Naive thymus-derived CD8-positive, alpha-beta T cell (primary cell): Measurements from ENCODE around the gene TCF7L2. TPM values are rescaled to one million over a fixed set of nuclear protein-coding genes. Genes with fewer than 3 reads are reported as not detected.
A peak's percentile ranks its signal among the peaks of the same experiment; 100 is the strongest.

Experiments used
- ATAC-seq, 2 donors: fragments of 150-1000 bp; cut with Tn5 transposase in 1 of 2; sonication (Bioruptor Pico), chemical (Tn5 transposase) in 1 of 2; 1 replicate in 1 of 2; 2 replicates in 1 of 2; pipeline ENCODE4 v1.10.0; 2021; ENCODE audit warnings: mild to moderate bottlenecking in 2 of 2, moderate library complexity in 2 of 2
- POLR2A ChIA-PET: fragments of 350-600 bp; sonication (Branson Sonifier 250); formaldehyde crosslinking; loops from one replicate; lab custom pipeline; 2021; ENCODE audit warnings: antibody characterized with exemption; lab: Charles Lee
- DNase-seq, 10 donors: peaks; one replicate each; pipeline versions ENCODE4 v3.0.0 to v3.0.0-alpha.2; 2020 to 2022
- H3K27ac Mint-ChIP-seq, 10 donors: one replicate each; pipeline ENCODE4 v1.8.0; 2020 to 2022; ENCODE audit warnings: mild to moderate bottlenecking in 10 of 10, mixed read lengths in 10 of 10, moderate library complexity in 4 of 10, inconsistent platforms in 1 of 10
- H3K27me3 Mint-ChIP-seq, 5 donors: one replicate each; pipeline ENCODE4 v1.8.0; 2021 to 2022; ENCODE audit warnings: mixed read lengths in 5 of 5
- H3K36me3 Mint-ChIP-seq, 3 donors: one replicate each; pipeline ENCODE4 v1.8.0; 2020 to 2022; ENCODE audit warnings: mixed read lengths in 3 of 3, mild to moderate bottlenecking in 2 of 3, inconsistent platforms in 1 of 3
- H3K4me1 Mint-ChIP-seq, 4 donors: one replicate each; pipeline ENCODE4 v1.8.0; 2021 to 2022; ENCODE audit warnings: mixed read lengths in 4 of 4
- H3K4me3 Mint-ChIP-seq, 10 donors: one replicate each; pipeline ENCODE4 v1.8.0; 2020 to 2022; ENCODE audit warnings: mild to moderate bottlenecking in 10 of 10, mixed read lengths in 10 of 10, moderate library complexity in 6 of 10, inconsistent platforms in 1 of 10
- H3K9me3 Mint-ChIP-seq, 9 donors: one replicate each; pipeline ENCODE4 v1.8.0; 2020 to 2022; ENCODE audit warnings: mixed read lengths in 9 of 9, mild to moderate bottlenecking in 3 of 9, inconsistent platforms in 1 of 9, moderate library complexity in 1 of 9
- polyA plus RNA-seq, 3 donors: library from polyadenylated mRNA; unstranded; fragments of 300-500 nt; fragmentation: Illumina TruSeq; gene quantifications; one replicate each; pipeline ENCODE4 v1.2.3, GENCODE V29; 2021
- total RNA-seq, 8 experiments: library from RNA in 2 of 8; stranded (reverse) in 2 of 8; gene quantifications; one replicate each; pipeline ENCODE4 v1.2.3 and lab custom pipeline; 2021 to 2026

Gene TCF7L2
- total and polyA plus RNA-seq, 5 experiments from 2014 or later = 1.6 to 6.0 (median 4.1) TPM

GRCh38 chr10:113073549-113074189 is 123.6 kb downstream of the TCF7L2 start:
- Mint-ChIP-seq H3K4me1 (no peaks in the 10 kb centered on the region), H3K27me3 (no peaks in the 10 kb centered on the region)
- no peak for ATAC-seq

GRCh38 chr10:113076949-113077348 is 126.9 kb downstream of the TCF7L2 start:
- Mint-ChIP-seq H3K4me1 (no peaks in the 10 kb centered on the region), H3K27ac (no peak overlapping the region), H3K4me3 (no peak overlapping the region), H3K27me3 (no peaks in the 10 kb centered on the region), H3K9me3 (no peaks in the 10 kb centered on the region), H3K36me3 (no peaks in the 10 kb centered on the region)
- ATAC-seq = no peak
- DNase-seq = no peak
- POLR2A ChIA-PET = no interaction called here

More at GRCh38 chr10:113073549-113074189, 123.6 kb downstream of the TCF7L2 start:
- peaks cover 0 to 8% (median 3%) of the 10 kb centered on the region in 3 donors for H3K36me3 Mint-ChIP-seq
- DNase-seq = no peak
- H3K4me3 Mint-ChIP-seq = no peak overlapping the region
- H3K9me3 Mint-ChIP-seq = no peaks in the 10 kb centered on the region
- POLR2A ChIA-PET = no interaction called here
- H3K27ac Mint-ChIP-seq = no peak overlapping the region

- no peaks in the 10 kb centered on the region for H3K27me3 Mint-ChIP-seq
- H3K36me3 Mint-ChIP-seq = no peaks in the 10 kb centered on the region
- no peak overlapping the region for H3K27ac Mint-ChIP-seq
- H3K9me3 Mint-ChIP-seq = no peaks in the 10 kb centered on the region
- no peak overlapping the region for H3K4me3 Mint-ChIP-seq
- no peak for ATAC-seq
- DNase-seq = no peak
- no peaks in the 10 kb centered on the region for H3K4me1 Mint-ChIP-seq
- POLR2A ChIA-PET = no interaction called here
Measured at GRCh38 chr10:113078282-113078907, 128.3 kb downstream of the TCF7L2 start.

GRCh38 chr10:113080061-113080924 is 130.2 kb downstream of the TCF7L2 start:
- H3K27ac Mint-ChIP-seq = no peak overlapping the region

GRCh38 chr10:113080925-113081229 is 130.8 kb downstream of the TCF7L2 start:
- no peaks in the 10 kb centered on the region for H3K4me1 Mint-ChIP-seq
- H3K36me3 Mint-ChIP-seq = peaks cover 0 to 5% (median 2%) of the 10 kb centered on the region in 3 donors
- DNase-seq = no peak
- no peak overlapping the region for H3K27ac Mint-ChIP-seq
- H3K9me3 Mint-ChIP-seq = no peaks in the 10 kb centered on the region
- no peak for ATAC-seq
- POLR2A ChIA-PET = no interaction called here
- H3K4me3 Mint-ChIP-seq = no peak overlapping the region
- no peaks in the 10 kb centered on the region for H3K27me3 Mint-ChIP-seq

More at GRCh38 chr10:113080061-113080924, 130.2 kb downstream of the TCF7L2 start:
- Mint-ChIP-seq H3K36me3 (peaks cover 0 to 1% (median 0%) of the 10 kb centered on the region in 3 donors), H3K4me1 (no peaks in the 10 kb centered on the region), H3K27me3 (no peaks in the 10 kb centered on the region), H3K4me3 (no peak overlapping the region), H3K9me3 (no peaks in the 10 kb centered on the region)
- DNase-seq = no peak
- ATAC-seq = no peak
- POLR2A ChIA-PET = no interaction called here

- ATAC-seq = no peak
- peaks cover 0 to 5% (median 2%) of the 10 kb centered on the region in 3 donors for H3K36me3 Mint-ChIP-seq
- no peak overlapping the region for H3K27ac Mint-ChIP-seq
- H3K4me3 Mint-ChIP-seq = no peak overlapping the region
- POLR2A ChIA-PET = no interaction called here
- no peaks in the 10 kb centered on the region for H3K9me3 Mint-ChIP-seq
- no peaks in the 10 kb centered on the region for H3K27me3 Mint-ChIP-seq
- H3K4me1 Mint-ChIP-seq = no peaks in the 10 kb centered on the region
- DNase-seq = no peak
Measured at GRCh38 chr10:113084031-113084430, 134.0 kb downstream of the TCF7L2 start.

GRCh38 chr10:113085776-113086175 is 135.7 kb downstream of the TCF7L2 start:
- DNase-seq = no peak
- no peak for ATAC-seq
- Mint-ChIP-seq H3K9me3 (no peaks in the 10 kb centered on the region), H3K36me3 (peaks cover 0 to 9% (median 4%) of the 10 kb centered on the region in 3 donors), H3K4me3 (no peak overlapping the region), H3K27ac (peak overlapping the region in 1 of 10 donors; percentile 3), H3K27me3 (no peaks in the 10 kb centered on the region), H3K4me1 (no peaks in the 10 kb centered on the region)
- POLR2A ChIA-PET = no interaction called here

GRCh38 chr10:113086282-113086681 is 136.2 kb downstream of the TCF7L2 start:
- no peaks in the 10 kb centered on the region for H3K9me3 Mint-ChIP-seq
- DNase-seq = no peak
- POLR2A ChIA-PET = no interaction called here
- H3K4me1 Mint-ChIP-seq = no peaks in the 10 kb centered on the region
- H3K27me3 Mint-ChIP-seq = no peaks in the 10 kb centered on the region
- H3K27ac Mint-ChIP-seq = no peak overlapping the region
- H3K4me3 Mint-ChIP-seq = no peak overlapping the region
- peaks cover 0 to 9% (median 4%) of the 10 kb centered on the region in 3 donors for H3K36me3 Mint-ChIP-seq
- no peak for ATAC-seq

- no peak overlapping the region for H3K4me3 Mint-ChIP-seq
- H3K4me1 Mint-ChIP-seq = peaks cover 0 to 3% (median 0%) of the 10 kb centered on the region in 4 donors
- H3K9me3 Mint-ChIP-seq = no peaks in the 10 kb centered on the region
- H3K27me3 Mint-ChIP-seq = no peaks in the 10 kb centered on the region
- H3K36me3 Mint-ChIP-seq = peaks cover 0 to 15% (median 4%) of the 10 kb centered on the region in 3 donors
- no peak for DNase-seq
- H3K27ac Mint-ChIP-seq = no peak overlapping the region
- POLR2A ChIA-PET = no interaction called here
- no peak for ATAC-seq
Measured at GRCh38 chr10:113087165-113088029, 137.3 kb downstream of the TCF7L2 start.

- Mint-ChIP-seq H3K27ac (no peak overlapping the region), H3K36me3 (peaks cover 0 to 16% (median 4%) of the 10 kb centered on the region in 3 donors), H3K27me3 (no peaks in the 10 kb centered on the region), H3K4me1 (peaks cover 2 to 8% (median 4%) of the 10 kb centered on the region in 4 donors), H3K9me3 (no peaks in the 10 kb centered on the region), H3K4me3 (no peak overlapping the region)
- ATAC-seq = no peak
- no peak for DNase-seq
- POLR2A ChIA-PET = no interaction called here
Measured at GRCh38 chr10:113088194-113088593, 138.1 kb downstream of the TCF7L2 start.

- DNase-seq (no peak), ATAC-seq (no peak)
- H3K4me1 Mint-ChIP-seq = peaks cover 9 to 22% (median 17%) of the 10 kb centered on the region in 4 donors
- POLR2A ChIA-PET = no interaction called here
- H3K36me3 Mint-ChIP-seq = peaks cover 4 to 16% (median 7%) of the 10 kb centered on the region in 3 donors
- no peak overlapping the region for H3K27ac Mint-ChIP-seq
- H3K4me3 Mint-ChIP-seq = no peak overlapping the region
- no peaks in the 10 kb centered on the region for H3K27me3 Mint-ChIP-seq
- peaks cover 0 to 4% (median 0%) of the 10 kb centered on the region in 9 donors for H3K9me3 Mint-ChIP-seq
Measured at GRCh38 chr10:113089551-113089950, 139.5 kb downstream of the TCF7L2 start.

- POLR2A ChIA-PET = no interaction called here
- ATAC-seq (no peak), DNase-seq (no peak)
- Mint-ChIP-seq H3K4me1 (peaks cover 16 to 33% (median 19%) of the 10 kb centered on the region in 4 donors), H3K27ac (no peak overlapping the region), H3K4me3 (no peak overlapping the region), H3K9me3 (peaks cover 0 to 4% (median 0%) of the 10 kb centered on the region in 9 donors), H3K36me3 (peaks cover 3 to 11% (median 7%) of the 10 kb centered on the region in 3 donors), H3K27me3 (no peaks in the 10 kb centered on the region)
Measured at GRCh38 chr10:113091920-113092319, 141.9 kb downstream of the TCF7L2 start.
